Heart left ventricle (tissue), 13 donors: Measurements from ENCODE around the gene RAB43.

ENCODE experiments used
- POLR2A ChIP-seq, 2 donors: fragments of 450-650 bp; IDR thresholded peaks; one replicate each; pipeline ENCODE4 v1.6.1; 2017; ENCODE audit warnings: antibody characterized with exemption in 2 of 2, mild to moderate bottlenecking in 2 of 2, moderate library complexity in 2 of 2
- TF ChIP-seq, protein P1 (sequence below), 12 donors: fragments of 200-600 bp; sonication (generic) in 4 of 12; IDR thresholded peaks; one replicate each; pipeline versions ENCODE4 v1.5.0 to v1.8.0; 2018 to 2022; ENCODE audit warnings: antibody characterized with exemption in 12 of 12, mild to moderate bottlenecking in 5 of 12
- donor health status: ischemic (EF 13 %, LVEDD 7.1; RV severe dilation, severe dysfunction).
- donor health status: DM: no; HTN: yes; CAD: no.
- donor health status: DM: no; HTN: no; CAD: no.
- donor health status: ischemic (EF 25% LVEDD 6.9; RV normal size, moderate dysfunction).
- donor health status: ischemic (EF 25% LVEDD 5.7; RV mildly dilated, moderate dysfunction).
- donor health status: ischemic (EF 35%, LVEDD 5.7; RV mildly dilated, moderate dysfunction).
- donor health status: nonischemic (EF 11% LVEDD 7.7; RV severe dilation, severe dysfunction).
- donor health status: DM: yes; HTN: yes; CAD: no.
- donor health status: PGD.
- donor health status: ischemic (EF 29% LVEDD 5.4; RV normal size, mild dysfunction).
- donor health status: nonischemic (EF 23%, LVEDD 6.1; RV moderate dilation, normal function).

DNA sequence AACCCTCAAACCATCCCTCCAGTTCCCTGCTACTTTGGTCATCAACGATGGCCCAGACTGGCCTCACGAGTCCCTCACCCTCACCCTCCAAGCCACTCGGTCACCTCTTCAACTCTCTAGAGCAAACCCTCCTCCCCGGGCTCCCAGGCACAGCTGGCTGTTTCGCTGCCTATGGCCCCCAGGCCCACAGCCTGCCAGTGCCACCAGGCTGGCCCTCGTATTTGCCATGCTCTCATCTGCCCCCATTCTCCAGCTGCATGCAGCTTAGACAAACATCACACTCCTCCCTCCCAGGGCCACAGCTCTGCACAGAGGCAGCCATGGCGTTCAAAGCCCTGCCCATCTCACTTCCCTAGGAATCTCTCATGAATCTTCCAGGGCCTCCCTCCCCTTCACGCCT lies 13.8 kb downstream of the RAB43 start:
- TF ChIP-seq, protein P1, sequence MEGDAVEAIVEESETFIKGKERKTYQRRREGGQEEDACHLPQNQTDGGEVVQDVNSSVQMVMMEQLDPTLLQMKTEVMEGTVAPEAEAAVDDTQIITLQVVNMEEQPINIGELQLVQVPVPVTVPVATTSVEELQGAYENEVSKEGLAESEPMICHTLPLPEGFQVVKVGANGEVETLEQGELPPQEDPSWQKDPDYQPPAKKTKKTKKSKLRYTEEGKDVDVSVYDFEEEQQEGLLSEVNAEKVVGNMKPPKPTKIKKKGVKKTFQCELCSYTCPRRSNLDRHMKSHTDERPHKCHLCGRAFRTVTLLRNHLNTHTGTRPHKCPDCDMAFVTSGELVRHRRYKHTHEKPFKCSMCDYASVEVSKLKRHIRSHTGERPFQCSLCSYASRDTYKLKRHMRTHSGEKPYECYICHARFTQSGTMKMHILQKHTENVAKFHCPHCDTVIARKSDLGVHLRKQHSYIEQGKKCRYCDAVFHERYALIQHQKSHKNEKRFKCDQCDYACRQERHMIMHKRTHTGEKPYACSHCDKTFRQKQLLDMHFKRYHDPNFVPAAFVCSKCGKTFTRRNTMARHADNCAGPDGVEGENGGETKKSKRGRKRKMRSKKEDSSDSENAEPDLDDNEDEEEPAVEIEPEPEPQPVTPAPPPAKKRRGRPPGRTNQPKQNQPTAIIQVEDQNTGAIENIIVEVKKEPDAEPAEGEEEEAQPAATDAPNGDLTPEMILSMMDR (IDR thresholded peaks at IDR 0.05), result no peak
- no peak for TF ChIP-seq POLR2A (IDR thresholded peaks at IDR 0.05)
